ENCODE data around the gene TGFBI.

DNA sequence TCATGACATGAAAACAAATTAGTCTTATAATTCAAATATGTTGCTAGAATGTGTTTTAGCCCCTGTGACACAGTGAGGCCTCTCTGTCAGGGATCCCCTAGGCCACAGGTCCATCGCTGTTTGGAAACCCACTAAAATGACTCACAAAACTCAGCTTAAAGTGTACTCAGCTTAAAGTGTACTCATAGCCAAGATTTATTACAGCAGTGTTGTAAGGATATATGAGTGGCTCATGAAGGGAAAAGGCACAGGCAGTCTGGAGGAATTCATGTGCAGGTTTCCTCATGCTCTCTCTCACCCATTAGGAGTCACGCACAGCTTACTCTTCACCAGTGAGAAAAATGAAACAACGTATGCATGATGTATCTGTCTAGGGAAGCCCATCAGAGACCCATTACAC is 24.4 kb upstream of the TGFBI start:
- no peak for TF ChIP-seq CTCF (IDR thresholded peaks at IDR 0.05)
- TF ChIP-seq POLR2A (IDR thresholded peaks at IDR 0.05), result no peak
